HepG2 (cell line): ENCODE measurements around the gene CLCN2. TPM values are rescaled to one million over a fixed set of nuclear protein-coding genes. Genes with fewer than 3 reads are reported as not detected.

Experiments used
- ATF3 ChIP-seq: sonication (generic); formaldehyde crosslinking; IDR thresholded peaks from 2 replicates; pipeline ENCODE4 v1.4.0; 2020; ENCODE audit warnings: missing genetic modification reagents
- DR1 ChIP-seq: sonication (generic); formaldehyde crosslinking; IDR thresholded peaks from 2 replicates; pipeline ENCODE4 v1.8.0; 2021; ENCODE audit warnings: mild to moderate bottlenecking, missing genetic modification reagents, inconsistent platforms
- HDAC2 ChIP-seq: sonication (generic); formaldehyde crosslinking; IDR thresholded peaks from 2 replicates; pipeline ENCODE4 v1.4.0; 2020; ENCODE audit warnings: missing genetic modification reagents
- HMGA1 ChIP-seq: sonication (generic); formaldehyde crosslinking; conservative IDR thresholded peaks from 2 replicates; pipeline ENCODE4 v1.4.0; 2020; ENCODE audit warnings: missing genetic modification reagents
- MTF2 ChIP-seq: sonication (generic); formaldehyde crosslinking; IDR thresholded peaks from 2 replicates; pipeline ENCODE4 v1.5.0; 2020; ENCODE audit warnings: missing genetic modification reagents, borderline replicate concordance
- NFRKB ChIP-seq: fragments of 450-650 bp; IDR thresholded peaks from 2 replicates; pipeline ENCODE4 v1.6.1; 2017
- RELA ChIP-seq: sonication (generic); formaldehyde crosslinking; IDR thresholded peaks from 2 replicates; pipeline ENCODE4 v1.4.0; 2020; ENCODE audit warnings: missing genetic modification reagents
- SMAD3 ChIP-seq: sonication (generic); formaldehyde crosslinking; IDR thresholded peaks from 2 replicates; pipeline ENCODE4 v1.4.0; 2020; ENCODE audit warnings: missing genetic modification reagents
- SP140L ChIP-seq: sonication (generic); formaldehyde crosslinking; IDR thresholded peaks from 2 replicates; pipeline ENCODE4 v1.4.0; 2020; ENCODE audit warnings: missing genetic modification reagents, borderline replicate concordance
- ZBTB1 ChIP-seq: sonication (generic); formaldehyde crosslinking; IDR thresholded peaks from 2 replicates; pipeline ENCODE4 v1.4.0; 2020; ENCODE audit warnings: missing genetic modification reagents, borderline replicate concordance
- ZC3H13 ChIP-seq: sonication (generic); formaldehyde crosslinking; IDR thresholded peaks from 2 replicates; pipeline ENCODE4 v1.8.1; 2023; ENCODE audit warnings: mild to moderate bottlenecking, missing genetic modification reagents, moderate library complexity
- ZNF446 ChIP-seq: sonication (generic); formaldehyde crosslinking; IDR thresholded peaks from 2 replicates; pipeline ENCODE4 v1.5.0; 2020; ENCODE audit warnings: mild to moderate bottlenecking, missing genetic modification reagents
- ZNF460 ChIP-seq: sonication (generic); formaldehyde crosslinking; IDR thresholded peaks from 2 replicates; pipeline ENCODE4 v1.5.1; 2020; ENCODE audit warnings: missing genetic modification reagents, mild to moderate bottlenecking, borderline replicate concordance
- ZNF558 ChIP-seq: sonication (generic); formaldehyde crosslinking; IDR thresholded peaks from 2 replicates; pipeline ENCODE4 v1.9.0; 2022; ENCODE audit warnings: mild to moderate bottlenecking, missing genetic modification reagents, borderline replicate concordance
- ZNF616 ChIP-seq: sonication (generic); formaldehyde crosslinking; IDR thresholded peaks from 2 replicates; pipeline ENCODE4 v1.5.0; 2020; ENCODE audit warnings: low read depth, mild to moderate bottlenecking, missing genetic modification reagents
- ZNF674 ChIP-seq: sonication (generic); formaldehyde crosslinking; IDR thresholded peaks from 2 replicates; pipeline ENCODE4 v1.5.0; 2020; ENCODE audit warnings: low read depth, mild to moderate bottlenecking, missing genetic modification reagents
- ZNF749 ChIP-seq: sonication (generic); formaldehyde crosslinking; IDR thresholded peaks from 2 replicates; pipeline ENCODE4 v1.8.0; 2022; ENCODE audit warnings: mild to moderate bottlenecking, missing genetic modification reagents, moderate library complexity, borderline replicate concordance
- ZNF781 ChIP-seq: sonication (generic); formaldehyde crosslinking; IDR thresholded peaks from 2 replicates; pipeline ENCODE4 v1.5.1; 2020; ENCODE audit warnings: borderline replicate concordance, mild to moderate bottlenecking, missing genetic modification reagents; ENCODE audit errors: not compliant biosample characterization
- polyA plus RNA-seq, 8 experiments: library from polyadenylated mRNA; depleted of rRNA in 3 of 8; stranded (reverse) in 7 of 8; unstranded in 1 of 8; fragments of >200 nt; fragmentation: Illumina TruSeq in 4 of 8; extraction: Trizol in 4 of 8; gene quantifications; 2 replicates each; pipeline versions ENCODE4 v1.2.1 to v1.2.3, GENCODE V29; 2011 to 2016; ENCODE audit warnings: low read depth in 4 of 8, missing spikeins in 1 of 8, mixed read lengths in 1 of 8; ENCODE audit not compliant: insufficient read depth in 1 of 8
- total RNA-seq, 5 experiments: library from RNA; depleted of rRNA; stranded (reverse); fragments of >200 nt; fragmentation: Illumina TruSeq; extraction: Trizol; gene quantifications; 2 replicates each; pipeline ENCODE4 v1.2.3, GENCODE V29; 2016; ENCODE audit warnings: low read depth in 1 of 5
- TF ChIP-seq, protein P1 (sequence below): sonication (generic); formaldehyde crosslinking; IDR thresholded peaks from 2 replicates; pipeline ENCODE4 v1.4.0; 2020; ENCODE audit warnings: missing genetic modification reagents
- TF ChIP-seq, protein P2 (sequence below): sonication (generic); formaldehyde crosslinking; IDR thresholded peaks from 2 replicates; pipeline ENCODE4 v1.4.0; 2020; ENCODE audit warnings: mild to moderate bottlenecking, missing genetic modification reagents
- TF ChIP-seq, protein P3 (sequence below): sonication (generic); formaldehyde crosslinking; IDR thresholded peaks from 2 replicates; pipeline ENCODE4 v1.4.0; 2020; ENCODE audit warnings: mild to moderate bottlenecking, missing genetic modification reagents, borderline replicate concordance
- TF ChIP-seq, protein P4 (sequence below): sonication (generic); formaldehyde crosslinking; IDR thresholded peaks from 2 replicates; pipeline ENCODE4 v1.5.1; 2020; ENCODE audit warnings: mild to moderate bottlenecking, missing genetic modification reagents, moderate library complexity

CLCN2 gene
- total and polyA plus RNA-seq, 2 of the 13 experiments (the other 11 are each of a cell fraction or from before 2014, with no cell fraction given): 11.4 to 13.5 TPM

DNA sequence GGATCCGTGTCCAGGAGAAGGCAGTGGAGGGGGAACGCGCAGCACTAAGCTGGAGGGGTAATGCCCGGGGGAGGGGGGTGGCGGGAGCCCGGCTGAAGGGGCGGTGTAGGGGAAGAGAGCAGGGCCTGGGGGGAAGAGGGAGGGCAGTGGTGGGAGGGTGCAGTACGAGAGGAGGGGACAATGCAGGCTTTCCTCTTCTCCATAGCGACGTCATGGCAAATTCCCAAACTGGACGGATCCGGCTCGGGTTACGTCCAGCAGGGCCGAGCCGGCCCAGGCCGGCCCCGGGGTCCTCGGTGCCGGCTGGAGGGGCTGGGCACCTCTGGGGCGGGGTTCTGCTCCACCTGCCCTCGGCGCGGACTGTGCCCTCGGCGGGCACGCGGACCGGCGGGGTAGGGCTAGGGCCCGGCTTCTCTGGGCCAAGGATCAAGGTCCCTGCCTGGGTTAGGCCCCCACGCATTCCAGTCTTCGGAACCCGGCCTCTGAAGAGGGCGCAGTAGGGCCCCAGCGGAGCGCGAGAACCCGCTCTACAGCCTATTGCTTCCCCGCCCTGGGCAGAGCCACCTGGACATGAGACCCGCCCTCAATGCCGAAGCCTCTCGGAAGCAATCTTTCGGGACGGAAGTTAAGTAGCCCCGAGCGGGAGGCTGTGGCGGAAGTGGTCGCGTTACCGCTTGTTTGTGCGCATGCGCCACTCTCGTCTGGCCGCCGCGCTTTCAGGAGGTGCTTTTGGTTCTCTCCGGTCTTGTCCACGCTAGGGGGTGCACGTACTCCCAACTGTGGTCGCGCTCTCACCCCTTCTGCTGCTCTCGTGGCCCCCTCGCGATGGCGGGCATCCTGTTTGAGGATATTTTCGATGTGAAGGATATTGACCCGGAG, 1.5 kb upstream of the CLCN2 start (continued):
- TF ChIP-seq ZNF674 (CRISPR knock-in tag): no peak
- TF ChIP-seq RELA: no peak; the same call in 1 of the 2 replicates
- TF ChIP-seq ZC3H13 (CRISPR knock-in tag): peak; percentile 87
- peak; percentile 33 for TF ChIP-seq ZNF781 (CRISPR knock-in tag)
- no peak for TF ChIP-seq HMGA1 (CRISPR knock-in tag)
- TF ChIP-seq DR1 (CRISPR knock-in tag): peak; percentile 75; the same call in 1 of the 2 replicates
- peak; percentile 85; the same call in 1 of the 2 replicates for TF ChIP-seq ZNF616 (CRISPR knock-in tag)
- no peak; the same call in 1 of the 2 replicates for TF ChIP-seq MTF2
- TF ChIP-seq ZBTB1 (CRISPR knock-in tag): no peak
- TF ChIP-seq, protein P1, sequence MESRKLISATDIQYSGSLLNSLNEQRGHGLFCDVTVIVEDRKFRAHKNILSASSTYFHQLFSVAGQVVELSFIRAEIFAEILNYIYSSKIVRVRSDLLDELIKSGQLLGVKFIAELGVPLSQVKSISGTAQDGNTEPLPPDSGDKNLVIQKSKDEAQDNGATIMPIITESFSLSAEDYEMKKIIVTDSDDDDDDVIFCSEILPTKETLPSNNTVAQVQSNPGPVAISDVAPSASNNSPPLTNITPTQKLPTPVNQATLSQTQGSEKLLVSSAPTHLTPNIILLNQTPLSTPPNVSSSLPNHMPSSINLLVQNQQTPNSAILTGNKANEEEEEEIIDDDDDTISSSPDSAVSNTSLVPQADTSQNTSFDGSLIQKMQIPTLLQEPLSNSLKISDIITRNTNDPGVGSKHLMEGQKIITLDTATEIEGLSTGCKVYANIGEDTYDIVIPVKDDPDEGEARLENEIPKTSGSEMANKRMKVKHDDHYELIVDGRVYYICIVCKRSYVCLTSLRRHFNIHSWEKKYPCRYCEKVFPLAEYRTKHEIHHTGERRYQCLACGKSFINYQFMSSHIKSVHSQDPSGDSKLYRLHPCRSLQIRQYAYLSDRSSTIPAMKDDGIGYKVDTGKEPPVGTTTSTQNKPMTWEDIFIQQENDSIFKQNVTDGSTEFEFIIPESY (CRISPR knock-in tag): peak; percentile 33; the same call in 1 of the 2 replicates
- TF ChIP-seq, protein P2, sequence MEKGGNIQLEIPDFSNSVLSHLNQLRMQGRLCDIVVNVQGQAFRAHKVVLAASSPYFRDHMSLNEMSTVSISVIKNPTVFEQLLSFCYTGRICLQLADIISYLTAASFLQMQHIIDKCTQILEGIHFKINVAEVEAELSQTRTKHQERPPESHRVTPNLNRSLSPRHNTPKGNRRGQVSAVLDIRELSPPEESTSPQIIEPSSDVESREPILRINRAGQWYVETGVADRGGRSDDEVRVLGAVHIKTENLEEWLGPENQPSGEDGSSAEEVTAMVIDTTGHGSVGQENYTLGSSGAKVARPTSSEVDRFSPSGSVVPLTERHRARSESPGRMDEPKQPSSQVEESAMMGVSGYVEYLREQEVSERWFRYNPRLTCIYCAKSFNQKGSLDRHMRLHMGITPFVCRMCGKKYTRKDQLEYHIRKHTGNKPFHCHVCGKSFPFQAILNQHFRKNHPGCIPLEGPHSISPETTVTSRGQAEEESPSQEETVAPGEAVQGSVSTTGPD (CRISPR knock-in tag): 0 out of 2 replicates have a peak, but pooled peaks have one; percentile 53
- peak; percentile 84 for TF ChIP-seq HDAC2 (CRISPR knock-in tag)
- TF ChIP-seq ZNF749 (CRISPR knock-in tag): peak; percentile 39; the same call in 1 of the 2 replicates
- no peak for TF ChIP-seq ZNF558 (CRISPR knock-in tag)
- no peak for TF ChIP-seq NFRKB
- peak; percentile 79 for TF ChIP-seq SMAD3 (CRISPR knock-in tag)
- TF ChIP-seq, protein P3, sequence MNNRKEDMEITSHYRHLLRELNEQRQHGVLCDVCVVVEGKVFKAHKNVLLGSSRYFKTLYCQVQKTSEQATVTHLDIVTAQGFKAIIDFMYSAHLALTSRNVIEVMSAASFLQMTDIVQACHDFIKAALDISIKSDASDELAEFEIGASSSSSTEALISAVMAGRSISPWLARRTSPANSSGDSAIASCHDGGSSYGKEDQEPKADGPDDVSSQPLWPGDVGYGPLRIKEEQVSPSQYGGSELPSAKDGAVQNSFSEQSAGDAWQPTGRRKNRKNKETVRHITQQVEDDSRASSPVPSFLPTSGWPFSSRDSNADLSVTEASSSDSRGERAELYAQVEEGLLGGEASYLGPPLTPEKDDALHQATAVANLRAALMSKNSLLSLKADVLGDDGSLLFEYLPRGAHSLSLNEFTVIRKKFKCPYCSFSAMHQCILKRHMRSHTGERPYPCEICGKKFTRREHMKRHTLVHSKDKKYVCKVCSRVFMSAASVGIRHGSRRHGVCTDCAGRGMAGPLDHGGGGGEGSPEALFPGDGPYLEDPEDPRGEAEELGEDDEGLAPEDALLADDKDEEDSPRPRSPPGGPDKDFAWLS (CRISPR knock-in tag): no peak
- no peak for TF ChIP-seq SP140L (CRISPR knock-in tag)
- TF ChIP-seq ZNF460: peak; percentile 70; the same call in 1 of the 2 replicates
- TF ChIP-seq, protein P4, sequence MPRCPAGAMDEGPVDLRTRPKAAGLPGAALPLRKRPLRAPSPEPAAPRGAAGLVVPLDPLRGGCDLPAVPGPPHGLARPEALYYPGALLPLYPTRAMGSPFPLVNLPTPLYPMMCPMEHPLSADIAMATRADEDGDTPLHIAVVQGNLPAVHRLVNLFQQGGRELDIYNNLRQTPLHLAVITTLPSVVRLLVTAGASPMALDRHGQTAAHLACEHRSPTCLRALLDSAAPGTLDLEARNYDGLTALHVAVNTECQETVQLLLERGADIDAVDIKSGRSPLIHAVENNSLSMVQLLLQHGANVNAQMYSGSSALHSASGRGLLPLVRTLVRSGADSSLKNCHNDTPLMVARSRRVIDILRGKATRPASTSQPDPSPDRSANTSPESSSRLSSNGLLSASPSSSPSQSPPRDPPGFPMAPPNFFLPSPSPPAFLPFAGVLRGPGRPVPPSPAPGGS (CRISPR knock-in tag): peak; percentile 84; the same call in 1 of the 2 replicates
- peak; percentile 74; the same call in 1 of the 2 replicates for TF ChIP-seq ZNF446
- no peak; the same call in 1 of the 2 replicates for TF ChIP-seq ATF3 (CRISPR knock-in tag)
